Loucy (cell line): ENCODE results near the gene NES.

Experiments used
- H2AFZ ChIP-seq: fragments of 200-600 bp; sonication (generic); 2 replicates; pipeline ENCODE4 v1.6.0; 2016; ENCODE audit warnings: antibody characterized with exemption, mild to moderate bottlenecking, low read length, moderate library complexity
- H3F3A ChIP-seq: fragments of 200-600 bp; 2 replicates; pipeline ENCODE4 v1.6.0; 2016; ENCODE audit warnings: antibody characterized with exemption, low read depth, mild to moderate bottlenecking
- H3K27me3 ChIP-seq: fragments of 200-600 bp; sonication (generic); 2 replicates; pipeline ENCODE4 v1.6.1; 2014; ENCODE audit warnings: low read length, mild to moderate bottlenecking; ENCODE audit not compliant: insufficient read depth, poor library complexity, severe bottlenecking
- H3K36me3 ChIP-seq: fragments of 200-600 bp; sonication (generic); 2 replicates; pipeline ENCODE4 v1.6.1; 2016; ENCODE audit warnings: low read length; ENCODE audit not compliant: insufficient read depth
- H3K4me1 ChIP-seq: fragments of 200-600 bp; sonication (generic); 2 replicates; pipeline ENCODE4 v1.5.1; 2014; ENCODE audit warnings: low read length, mild to moderate bottlenecking; ENCODE audit not compliant: insufficient read depth, poor library complexity, severe bottlenecking
- H3K4me2 ChIP-seq: fragments of 200-600 bp; sonication (generic); 2 replicates; pipeline ENCODE4 v1.6.0; 2014; ENCODE audit warnings: antibody characterized with exemption, low read length, low read depth, mild to moderate bottlenecking; ENCODE audit not compliant: poor library complexity, severe bottlenecking
- H3K4me3 ChIP-seq: fragments of 200-600 bp; sonication (generic); 2 replicates; pipeline ENCODE4 v1.5.1; 2014; ENCODE audit warnings: low read length, mild to moderate bottlenecking, mixed read lengths; ENCODE audit not compliant: poor library complexity, severe bottlenecking
- H3K79me2 ChIP-seq: fragments of 200-600 bp; sonication (generic); 2 replicates; pipeline ENCODE4 v1.6.1; 2014; ENCODE audit warnings: low read length; ENCODE audit not compliant: insufficient read depth
- H3K9ac ChIP-seq: fragments of 200-600 bp; sonication (generic); 2 replicates; pipeline ENCODE4 v1.6.0; 2014; ENCODE audit warnings: mild to moderate bottlenecking, low read depth, low read length, moderate library complexity; ENCODE audit not compliant: poor library complexity, severe bottlenecking
- H3K9me2 ChIP-seq: fragments of 200-600 bp; sonication (generic); replicated peaks from 2 replicates; pipeline ENCODE4 v1.6.1; 2016; ENCODE audit warnings: low read depth, low read length, mixed read lengths
- H3K9me3 ChIP-seq: fragments of 200-600 bp; sonication (generic); 2 replicates; pipeline ENCODE4 v1.6.1; 2014; ENCODE audit warnings: mild to moderate bottlenecking, antibody characterized with exemption, low read length, low read depth; ENCODE audit not compliant: insufficient read depth
- H4K20me1 ChIP-seq: fragments of 200-600 bp; sonication (generic); 2 replicates; pipeline ENCODE4 v1.6.0; 2014; ENCODE audit warnings: antibody characterized with exemption, low read length, mild to moderate bottlenecking; ENCODE audit not compliant: insufficient read depth, poor library complexity, severe bottlenecking
- EZH2phosphoT487 ChIP-seq: fragments of 200-600 bp; IDR thresholded peaks from 2 replicates; pipeline ENCODE4 v1.6.1; 2018; ENCODE audit warnings: antibody characterized with exemption, mild to moderate bottlenecking, moderate library complexity, borderline replicate concordance
- TF ChIP-seq, protein P1 (sequence below): fragments of 200-600 bp; sonication (generic); conservative IDR thresholded peaks from 2 replicates; pipeline ENCODE4 v1.5.1; 2014; ENCODE audit warnings: mild to moderate bottlenecking, antibody characterized with exemption, low read length

NES gene

DNA sequence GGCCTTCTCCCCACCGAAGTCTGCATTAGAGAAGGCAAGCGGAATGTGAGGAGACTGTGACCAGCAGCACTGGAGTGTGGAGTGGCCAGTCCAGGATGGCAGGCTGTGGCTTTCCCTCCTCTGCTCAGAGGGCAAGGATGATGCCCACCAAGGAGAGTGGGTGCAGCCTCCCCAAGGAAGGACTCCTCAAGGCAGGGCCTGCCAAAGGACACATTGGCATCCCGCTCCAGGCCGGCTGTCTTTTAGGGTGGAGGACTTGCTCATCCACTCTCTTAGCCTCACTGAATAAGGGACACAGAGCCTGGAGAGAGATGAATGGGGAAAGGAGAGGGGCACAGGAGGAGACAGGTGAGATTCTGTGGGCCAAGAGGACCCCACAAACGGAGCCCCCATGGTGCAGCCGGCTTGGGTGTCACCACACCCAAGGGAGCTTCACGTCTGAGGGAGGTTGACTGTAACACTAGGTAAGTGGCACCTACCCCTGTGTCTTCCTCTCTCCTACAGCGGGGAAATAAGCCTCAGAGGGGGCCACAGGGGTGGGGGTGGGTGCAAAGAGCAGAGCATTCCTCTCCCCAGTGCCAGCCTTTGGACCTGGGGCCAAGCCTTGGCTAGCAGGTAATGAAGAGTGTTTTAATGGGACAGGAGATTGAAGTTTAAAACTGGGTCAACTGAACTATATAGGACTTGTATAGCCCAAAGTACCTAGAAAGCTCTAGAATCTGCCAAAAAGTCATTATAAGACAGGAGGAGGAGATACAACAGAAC is 4.2 kb upstream of the NES start:
- TF ChIP-seq, protein P1, sequence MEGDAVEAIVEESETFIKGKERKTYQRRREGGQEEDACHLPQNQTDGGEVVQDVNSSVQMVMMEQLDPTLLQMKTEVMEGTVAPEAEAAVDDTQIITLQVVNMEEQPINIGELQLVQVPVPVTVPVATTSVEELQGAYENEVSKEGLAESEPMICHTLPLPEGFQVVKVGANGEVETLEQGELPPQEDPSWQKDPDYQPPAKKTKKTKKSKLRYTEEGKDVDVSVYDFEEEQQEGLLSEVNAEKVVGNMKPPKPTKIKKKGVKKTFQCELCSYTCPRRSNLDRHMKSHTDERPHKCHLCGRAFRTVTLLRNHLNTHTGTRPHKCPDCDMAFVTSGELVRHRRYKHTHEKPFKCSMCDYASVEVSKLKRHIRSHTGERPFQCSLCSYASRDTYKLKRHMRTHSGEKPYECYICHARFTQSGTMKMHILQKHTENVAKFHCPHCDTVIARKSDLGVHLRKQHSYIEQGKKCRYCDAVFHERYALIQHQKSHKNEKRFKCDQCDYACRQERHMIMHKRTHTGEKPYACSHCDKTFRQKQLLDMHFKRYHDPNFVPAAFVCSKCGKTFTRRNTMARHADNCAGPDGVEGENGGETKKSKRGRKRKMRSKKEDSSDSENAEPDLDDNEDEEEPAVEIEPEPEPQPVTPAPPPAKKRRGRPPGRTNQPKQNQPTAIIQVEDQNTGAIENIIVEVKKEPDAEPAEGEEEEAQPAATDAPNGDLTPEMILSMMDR: no peak
- TF ChIP-seq EZH2phosphoT487: no peak
- Histone ChIP-seq H3K4me3 (no peak overlapping the region), H3K9me2 (no peaks in the 10 kb centered on the region), H3K9me3 (no peaks in the 10 kb centered on the region), H3F3A (no peaks in the 10 kb centered on the region), H4K20me1 (no peaks in the 10 kb centered on the region), H3K27me3 (peaks cover 5% of the 10 kb centered on the region), H2AFZ (no peak overlapping the region), H3K4me2 (no peak overlapping the region), H3K4me1 (peaks cover 6% of the 10 kb centered on the region), H3K9ac (no peak overlapping the region), H3K36me3 (no peaks in the 10 kb centered on the region), H3K79me2 (no peaks in the 10 kb centered on the region)

DNA sequence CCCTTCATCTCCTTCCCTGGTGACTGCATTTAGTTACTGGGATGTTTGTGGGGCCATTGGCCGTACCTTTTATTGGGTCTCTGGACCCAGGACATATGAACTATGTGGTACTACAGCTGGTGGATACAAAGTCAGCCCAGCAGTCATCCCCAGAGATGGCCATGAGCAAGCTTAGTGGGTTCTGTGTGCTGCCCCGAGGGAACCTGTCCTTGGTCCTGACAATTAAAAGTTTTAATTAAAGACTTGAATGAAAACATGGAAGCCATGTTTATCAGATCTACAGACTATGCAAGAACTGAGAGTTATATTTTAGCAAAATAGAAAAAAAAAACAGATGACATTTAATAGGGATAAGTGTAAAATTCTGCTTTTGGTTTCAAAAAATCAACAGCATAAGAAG is 2.8 kb upstream of the NES start:
- no peaks in the 10 kb centered on the region for H3K9me3 ChIP-seq
- H3K4me3 ChIP-seq: no peak overlapping the region
- H3K79me2 ChIP-seq: no peaks in the 10 kb centered on the region
- TF ChIP-seq, protein P1: no peak
- TF ChIP-seq EZH2phosphoT487: no peak
- H3K9me2 ChIP-seq: no peaks in the 10 kb centered on the region
- no peaks in the 10 kb centered on the region for H3F3A ChIP-seq
- H3K4me2 ChIP-seq: no peak overlapping the region
- peaks cover 5% of the 10 kb centered on the region for H3K27me3 ChIP-seq
- H2AFZ ChIP-seq: no peak overlapping the region
- no peak overlapping the region for H3K9ac ChIP-seq
- H3K4me1 ChIP-seq: peaks cover 6% of the 10 kb centered on the region
- no peaks in the 10 kb centered on the region for H3K36me3 ChIP-seq
- H4K20me1 ChIP-seq: no peaks in the 10 kb centered on the region

DNA sequence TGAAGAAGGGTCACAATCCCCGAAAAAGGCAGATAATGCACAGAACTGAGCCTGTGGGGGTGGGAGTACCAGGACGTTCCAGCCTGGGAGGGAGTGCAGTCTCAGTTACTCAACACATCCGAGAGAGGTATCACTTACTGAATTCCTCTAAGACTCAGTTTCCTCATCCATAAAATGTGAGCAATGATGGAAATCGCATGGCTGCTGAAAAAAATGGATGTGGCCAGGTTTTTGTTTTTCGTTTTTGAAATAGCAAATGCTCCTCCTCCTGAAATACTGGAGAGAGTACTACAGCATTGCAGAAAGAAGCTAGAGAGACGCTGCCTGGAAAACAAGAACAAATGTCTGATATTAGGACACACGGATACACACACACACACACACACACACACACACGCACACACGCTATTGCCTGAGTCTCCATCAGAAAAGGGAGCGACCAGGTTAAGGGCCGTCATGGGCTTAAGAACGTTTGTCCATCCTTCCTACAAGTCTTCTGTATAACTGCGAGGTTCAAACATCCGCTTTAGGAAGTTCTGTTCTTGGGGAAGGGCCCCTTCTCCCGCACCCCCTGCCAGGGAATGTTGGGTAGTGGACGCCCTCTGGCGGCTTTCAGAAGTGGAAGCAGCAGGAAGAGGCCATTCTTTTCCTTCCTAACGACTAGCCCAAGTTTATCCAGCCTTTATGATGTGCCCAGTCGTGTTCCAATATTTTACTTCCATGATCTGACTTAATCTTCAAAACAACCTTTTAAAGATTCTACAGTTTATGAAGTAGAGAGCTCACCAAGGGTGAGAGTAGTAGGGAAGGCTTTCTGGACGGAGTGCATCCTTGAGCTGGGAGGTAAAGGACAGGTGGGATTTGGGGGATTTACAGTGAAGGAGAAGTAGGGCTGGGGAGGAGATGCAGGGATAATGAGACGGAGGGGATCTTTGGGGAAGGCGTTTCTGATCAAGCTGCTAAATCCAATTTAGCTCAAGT is 699 bp upstream of the NES start:
- no peak overlapping the region for H3K4me2 ChIP-seq
- no peaks in the 10 kb centered on the region for H3K4me1 ChIP-seq
- H4K20me1 ChIP-seq: no peaks in the 10 kb centered on the region
- H3K9me3 ChIP-seq: no peaks in the 10 kb centered on the region
- no peaks in the 10 kb centered on the region for H3K9me2 ChIP-seq
- no peaks in the 10 kb centered on the region for H3F3A ChIP-seq
- H3K9ac ChIP-seq: no peak overlapping the region
- peak overlapping the region; percentile 57 for H2AFZ ChIP-seq
- H3K79me2 ChIP-seq: no peaks in the 10 kb centered on the region
- no peak overlapping the region for H3K4me3 ChIP-seq
- peaks cover 5% of the 10 kb centered on the region for H3K27me3 ChIP-seq
- TF ChIP-seq, protein P1: peak; percentile 98
- no peak for TF ChIP-seq EZH2phosphoT487
- no peaks in the 10 kb centered on the region for H3K36me3 ChIP-seq
